IMR-90 (cell line): ENCODE measurements around the gene MAMLD1. TPM values are rescaled to one million over a fixed set of nuclear protein-coding genes. Genes with fewer than 3 reads are reported as not detected.

Experiments
- ATAC-seq: fragments of 200-7000 bp; cut with Tn5 transposase; 2 replicates; pipeline ENCODE4 v1.9.1; 2020; ENCODE audit warnings: low read depth, mild to moderate bottlenecking, moderate library complexity
- BruUV-seq: library from RNA; stranded (reverse); fragments of 400-500 nt; replicated peaks from 2 replicates; lab custom pipeline; 2021; lab: Mats Ljungman, UMichigan
- CTCF ChIA-PET: fragments of 300-600 bp; formaldehyde crosslinking; extraction: SDS; loops from one replicate; lab custom pipeline; 2021; ENCODE audit warnings: antibody characterized with exemption; lab: Yijun Ruan, JAX
- POLR2A ChIA-PET: fragments of 300-600 bp; sonication (Branson Sonifier 250); formaldehyde crosslinking; loops from one replicate; lab custom pipeline; 2022; ENCODE audit warnings: antibody characterized with exemption; ENCODE audit not compliant: unreplicated experiment; lab: Charles Lee
- DNase-seq: peaks from one replicate; pipeline ENCODE4 v3.0.0; 2013
- H2AFZ ChIP-seq: replicated peaks from 2 replicates; pipeline ENCODE3; 2013; ENCODE audit warnings: low read length, mild to moderate bottlenecking; ENCODE audit not compliant: poor library complexity
- H2AK5ac ChIP-seq: 2 replicates; pipeline ENCODE4 v1.6.1; 2013; ENCODE audit warnings: low read depth, low read length, inconsistent platforms
- H2AK9ac ChIP-seq: replicated peaks from 2 replicates; pipeline ENCODE3; 2013; ENCODE audit warnings: mild to moderate bottlenecking, low read depth, low read length, moderate library complexity; ENCODE audit not compliant: poor library complexity
- H2BK120ac ChIP-seq: 2 replicates; pipeline ENCODE4 v1.6.1; 2013; ENCODE audit warnings: low read depth, low read length, inconsistent platforms
- H2BK15ac ChIP-seq: 3 replicates; pipeline ENCODE4 v1.6.1; 2013; ENCODE audit warnings: low read depth, low read length, inconsistent platforms
- H2BK20ac ChIP-seq: 2 replicates; pipeline ENCODE4 v1.6.1; 2013; ENCODE audit warnings: low read depth, mild to moderate bottlenecking, inconsistent platforms, low read length, moderate library complexity
- H2BK5ac ChIP-seq: 2 replicates; pipeline ENCODE4 v1.6.1; 2013; ENCODE audit warnings: mild to moderate bottlenecking, low read depth, low read length, inconsistent platforms; ENCODE audit not compliant: poor library complexity, severe bottlenecking
- H3K14ac ChIP-seq: replicated peaks from 2 replicates; pipeline ENCODE4 v1.6.1; 2013; ENCODE audit warnings: low read depth, low read length, inconsistent platforms
- H3K18ac ChIP-seq: 2 replicates; pipeline ENCODE4 v1.6.1; 2013; ENCODE audit warnings: low read depth, low read length, control low read depth
- H3K23ac ChIP-seq: 2 replicates; pipeline ENCODE4 v1.6.1; 2013; ENCODE audit warnings: low read depth, low read length, inconsistent platforms
- H3K27ac ChIP-seq: 2 replicates; pipeline ENCODE4 v1.5.1; 2013; ENCODE audit warnings: mild to moderate bottlenecking, control low read depth, low read length; ENCODE audit not compliant: insufficient read depth
- H3K27me3 ChIP-seq: 2 replicates; pipeline ENCODE4 v1.6.1; 2013; ENCODE audit warnings: low read length; ENCODE audit not compliant: control insufficient read depth, insufficient read depth
- H3K36me3 ChIP-seq: 2 replicates; pipeline ENCODE4 v1.6.1; 2013; ENCODE audit warnings: low read length, mixed read lengths; ENCODE audit not compliant: control insufficient read depth, insufficient read depth
- H3K4ac ChIP-seq: 2 replicates; pipeline ENCODE4 v1.6.1; 2013; ENCODE audit warnings: low read depth, low read length, inconsistent platforms
- H3K4me1 ChIP-seq: 2 replicates; pipeline ENCODE4 v1.6.1; 2013; ENCODE audit warnings: low read length, mixed read lengths; ENCODE audit not compliant: control insufficient read depth, insufficient read depth
- H3K4me2 ChIP-seq: 2 replicates; pipeline ENCODE4 v1.6.1; 2013; ENCODE audit warnings: low read depth, mild to moderate bottlenecking, control low read depth, low read length, moderate library complexity
- H3K4me3 ChIP-seq: 2 replicates; pipeline ENCODE4 v1.5.1; 2013; ENCODE audit warnings: low read depth, mild to moderate bottlenecking, control low read depth, low read length, moderate library complexity; ENCODE audit not compliant: insufficient read depth
- H3K56ac ChIP-seq: 2 replicates; pipeline ENCODE4 v1.6.1; 2013; ENCODE audit warnings: low read length, inconsistent platforms; ENCODE audit not compliant: insufficient read depth; ENCODE audit errors: extremely low read depth
- H3K79me1 ChIP-seq, 2 experiments: 2 replicates each; pipeline ENCODE4 v1.6.1; 2013; ENCODE audit warnings: low read length in 2 of 2, inconsistent platforms in 1 of 2, low read depth in 1 of 2
- H3K9ac ChIP-seq: 2 replicates; pipeline ENCODE4 v1.6.1; 2013; ENCODE audit warnings: low read depth, low read length, control low read depth
- H3K9me1 ChIP-seq: 2 replicates; pipeline ENCODE4 v1.6.1; 2013; ENCODE audit warnings: low read length, inconsistent platforms; ENCODE audit not compliant: insufficient read depth
- H3K9me3 ChIP-seq: 2 replicates; pipeline ENCODE4 v1.6.1; 2013; ENCODE audit warnings: low read length; ENCODE audit not compliant: control insufficient read depth, insufficient read depth
- H4K20me1 ChIP-seq: 2 replicates; pipeline ENCODE4 v1.6.1; 2013; ENCODE audit warnings: low read length, inconsistent platforms; ENCODE audit not compliant: insufficient read depth
- H4K5ac ChIP-seq: 2 replicates; pipeline ENCODE4 v1.6.1; 2013; ENCODE audit warnings: mild to moderate bottlenecking, low read depth, low read length, control low read depth
- H4K8ac ChIP-seq, 2 experiments: 2 replicates each; pipeline ENCODE4 v1.6.1; 2013; ENCODE audit warnings: low read depth in 2 of 2, low read length in 2 of 2, control low read depth in 1 of 2, inconsistent platforms in 1 of 2
- H4K91ac ChIP-seq: 2 replicates; pipeline ENCODE4 v1.6.1; 2013; ENCODE audit warnings: low read depth, low read length, inconsistent platforms; ENCODE audit not compliant: insufficient read depth
- CEBPB ChIP-seq: IDR thresholded peaks from 2 replicates; pipeline ENCODE4 v1.6.1; 2012; ENCODE audit warnings: low read depth, low read length, improper control_type of control experiment
- CHD1 ChIP-seq: IDR thresholded peaks from 2 replicates; pipeline ENCODE4 v1.6.1; 2012; ENCODE audit warnings: low read depth, low read length, improper control_type of control experiment
- CTCF ChIP-seq: conservative IDR thresholded peaks from 2 replicates; pipeline ENCODE4 v1.5.1; 2012; ENCODE audit warnings: mild to moderate bottlenecking, low read depth, low read length, improper control_type of control experiment
- FOS ChIP-seq: fragments of 150-350 bp; IDR thresholded peaks from 2 replicates; pipeline ENCODE4 v1.6.1; 2016; ENCODE audit warnings: low read depth, low read length
- MAZ ChIP-seq: IDR thresholded peaks from 2 replicates; pipeline ENCODE4 v1.6.1; 2012; ENCODE audit warnings: low read depth, mild to moderate bottlenecking, low read length, improper control_type of control experiment, moderate library complexity, borderline replicate concordance
- MXI1 ChIP-seq: IDR thresholded peaks from 2 replicates; pipeline ENCODE4 v1.6.1; 2012; ENCODE audit warnings: low read depth, mild to moderate bottlenecking, low read length, moderate library complexity, borderline replicate concordance
- NFE2L2 ChIP-seq: fragments of 150-350 bp; IDR thresholded peaks from 2 replicates; pipeline ENCODE4 v1.6.1; 2016; ENCODE audit warnings: low read depth, mild to moderate bottlenecking, low read length
- POLR2A ChIP-seq: IDR thresholded peaks from 2 replicates; pipeline ENCODE4 v1.6.1; 2012; ENCODE audit warnings: mild to moderate bottlenecking, low read depth, low read length
- RAD21 ChIP-seq: IDR thresholded peaks from 2 replicates; pipeline ENCODE4 v1.6.1; 2012; ENCODE audit warnings: low read length, improper control_type of control experiment
- RCOR1 ChIP-seq: IDR thresholded peaks from 2 replicates; pipeline ENCODE4 v1.6.1; 2012; ENCODE audit warnings: mild to moderate bottlenecking, low read length, improper control_type of control experiment; ENCODE audit not compliant: insufficient replicate concordance
- RFX5 ChIP-seq: IDR thresholded peaks from 2 replicates; pipeline ENCODE4 v1.8.0; 2012; ENCODE audit warnings: low read depth, mild to moderate bottlenecking, low read length, moderate library complexity
- SMC3 ChIP-seq: fragments of 150-350 bp; IDR thresholded peaks from 2 replicates; pipeline ENCODE4 v1.6.1; 2016; ENCODE audit warnings: low read depth, mild to moderate bottlenecking, antibody characterized with exemption, low read length, moderate library complexity
- WGBS, 2 experiments: methylation state at CpG; one replicate each; pipeline versions ENCODE4 v1.1.5 to v1.1.7; 2013; ENCODE audit warnings: missing lambda C conversion rate in 2 of 2; ENCODE audit not compliant: insufficient read length in 1 of 2; ENCODE audit errors: extremely low coverage in 2 of 2; 5-methylcytosine and 5-hydroxymethylcytosine counted together
- dilution Hi-C: fragments of 300-500 bp; cut with HindIII; formaldehyde crosslinking; loops from one replicate; pipeline ENCODE4 v1.14.3; 2018; ENCODE audit warnings: low sequenced_read_pairs; ENCODE audit not compliant: unreplicated experiment
- in situ Hi-C: fragments of 300-500 bp; cut with MboI; formaldehyde crosslinking; loops from 3 replicates; pipeline ENCODE4 v1.14.3; 2019; ENCODE audit warnings: low sequenced_read_pairs, inconsistent platforms, mixed read lengths
- intact Hi-C: fragments of 100-400 bp; cut with micrococcal nuclease; formaldehyde crosslinking; loops from 2 replicates; pipeline ENCODE4 v1.10.0; 2022
- polyA plus RNA-seq, 3 experiments: library from polyadenylated mRNA; depleted of rRNA; stranded (reverse); fragments of >200 nt; gene quantifications; 2 replicates each; pipeline ENCODE4 v1.2.3, GENCODE V29; 2012; ENCODE audit warnings: low replicate concordance in 1 of 3
- total RNA-seq: library from RNA; depleted of rRNA; stranded (reverse); fragments of >200 nt; gene quantifications from 2 replicates; pipeline ENCODE4 v1.2.3, GENCODE V29; 2012
- TF ChIP-seq, protein P1 (sequence below): fragments of 150-350 bp; IDR thresholded peaks from 2 replicates; pipeline ENCODE4 v1.6.1; 2017; ENCODE audit warnings: mild to moderate bottlenecking, antibody characterized with exemption, low read length, low read depth
- TF ChIP-seq, protein P2 (sequence below): fragments of 150-350 bp; IDR thresholded peaks from 2 replicates; pipeline ENCODE4 v1.6.1; 2016; ENCODE audit warnings: low read depth, mild to moderate bottlenecking, low read length, moderate library complexity, borderline replicate concordance

Gene MAMLD1
- total and polyA plus RNA-seq, 2 of the 4 experiments (the other 2 are of a cell fraction): 1.4 to 11.0 TPM

- H3K9ac ChIP-seq: no peak overlapping the region
- H4K5ac ChIP-seq: no peak overlapping the region
- no peak overlapping the region for H3K27ac ChIP-seq
- no CpG with 5 or more reads among the region's 4 CpGs for WGBS, 2 experiments
- no peak overlapping the region for H2BK20ac ChIP-seq
- H3K4me1 ChIP-seq: no peaks in the 10 kb centered on the region
- H2BK120ac ChIP-seq: no peak overlapping the region
- no peak overlapping the region for H3K4me2 ChIP-seq
- BruUV-seq: no TSS peak
- no peak overlapping the region for H3K14ac ChIP-seq
- dilution Hi-C loops (no loop called here), intact Hi-C loops (no loop called here), in situ Hi-C loops (no loop called here)
- H4K20me1 ChIP-seq: no peaks in the 10 kb centered on the region
- peaks cover 7% of the 10 kb centered on the region; the same call in 1 of the 2 replicates for H3K9me3 ChIP-seq
- H2AK5ac ChIP-seq: no peak overlapping the region
- H3K79me1 ChIP-seq: no peaks in the 10 kb centered on the region
- H3K9me1 ChIP-seq: no peaks in the 10 kb centered on the region
- ATAC-seq: no peak
- H3K4ac ChIP-seq: no peak overlapping the region
- no peak overlapping the region for H2BK5ac ChIP-seq
- no peak overlapping the region for H2AK9ac ChIP-seq
- no peak overlapping the region for H4K91ac ChIP-seq
- H3K23ac ChIP-seq: no peak overlapping the region
- H4K8ac ChIP-seq: no peak overlapping the region
- H3K56ac ChIP-seq: no peak overlapping the region
- TF ChIP-seq CTCF (no peak), RAD21 (no peak), CHD1 (no peak), CEBPB (no peak), RFX5 (no peak), MXI1 (no peak), SMC3 (no peak), FOS (no peak), NFE2L2 (no peak), RCOR1 (no peak), MAZ (no peak), POLR2A (no peak)
- TF ChIP-seq, protein P1, sequence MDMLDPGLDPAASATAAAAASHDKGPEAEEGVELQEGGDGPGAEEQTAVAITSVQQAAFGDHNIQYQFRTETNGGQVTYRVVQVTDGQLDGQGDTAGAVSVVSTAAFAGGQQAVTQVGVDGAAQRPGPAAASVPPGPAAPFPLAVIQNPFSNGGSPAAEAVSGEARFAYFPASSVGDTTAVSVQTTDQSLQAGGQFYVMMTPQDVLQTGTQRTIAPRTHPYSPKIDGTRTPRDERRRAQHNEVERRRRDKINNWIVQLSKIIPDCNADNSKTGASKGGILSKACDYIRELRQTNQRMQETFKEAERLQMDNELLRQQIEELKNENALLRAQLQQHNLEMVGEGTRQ: no peak
- TF ChIP-seq, protein P2, sequence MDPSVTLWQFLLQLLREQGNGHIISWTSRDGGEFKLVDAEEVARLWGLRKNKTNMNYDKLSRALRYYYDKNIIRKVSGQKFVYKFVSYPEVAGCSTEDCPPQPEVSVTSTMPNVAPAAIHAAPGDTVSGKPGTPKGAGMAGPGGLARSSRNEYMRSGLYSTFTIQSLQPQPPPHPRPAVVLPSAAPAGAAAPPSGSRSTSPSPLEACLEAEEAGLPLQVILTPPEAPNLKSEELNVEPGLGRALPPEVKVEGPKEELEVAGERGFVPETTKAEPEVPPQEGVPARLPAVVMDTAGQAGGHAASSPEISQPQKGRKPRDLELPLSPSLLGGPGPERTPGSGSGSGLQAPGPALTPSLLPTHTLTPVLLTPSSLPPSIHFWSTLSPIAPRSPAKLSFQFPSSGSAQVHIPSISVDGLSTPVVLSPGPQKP: no peak
- no peak overlapping the region for H2BK15ac ChIP-seq
- ChIA-PET CTCF (no interaction called here), POLR2A (no interaction called here)
- no peak overlapping the region for H3K4me3 ChIP-seq
- no peaks in the 10 kb centered on the region for H3K27me3 ChIP-seq
- no peak for DNase-seq
- H3K36me3 ChIP-seq: no peaks in the 10 kb centered on the region
- no peak overlapping the region for H2AFZ ChIP-seq
- no peak overlapping the region for H3K18ac ChIP-seq
Observed at GRCh38 chrX:150542846-150543229, 179.7 kb downstream of the MAMLD1 start.
